AG09309 (cell line): Measurements from ENCODE around the gene SLC39A11.

Experiments used
- DNase-seq: peaks from one replicate; pipeline ENCODE4 v3.0.0-alpha.2; 2010; ENCODE audit warnings: low read depth
- H3K4me3 ChIP-seq: 2 replicates; pipeline ENCODE4 v1.5.1; 2011; ENCODE audit warnings: mild to moderate bottlenecking, low read depth, low read length, moderate library complexity; ENCODE audit not compliant: control insufficient read depth
- CTCF ChIP-seq: IDR thresholded peaks from 2 replicates; pipeline ENCODE4 v1.5.1; 2011; ENCODE audit warnings: mild to moderate bottlenecking, low read depth, low read length, inconsistent platforms; ENCODE audit not compliant: insufficient read depth, control insufficient read depth; ENCODE audit errors: missing control alignments

Gene SLC39A11

GRCh38 chr17:73023759-73024158 lies 68.7 kb downstream of the SLC39A11 start:
- DNase-seq, result no peak
- no peak overlapping the region for H3K4me3 ChIP-seq
- no peak for TF ChIP-seq CTCF

- no peak overlapping the region for H3K4me3 ChIP-seq
- TF ChIP-seq CTCF, result no peak
- no peak for DNase-seq
Observed at GRCh38 chr17:73022694-73023093, 69.8 kb downstream of the SLC39A11 start.

- H3K4me3 ChIP-seq, result no peak overlapping the region
- TF ChIP-seq CTCF, result no peak
- DNase-seq, result no peak
Observed at GRCh38 chr17:73021771-73022170, 70.7 kb downstream of the SLC39A11 start.

- no peak for TF ChIP-seq CTCF
- DNase-seq, result no peak
- no peak overlapping the region for H3K4me3 ChIP-seq
Observed at GRCh38 chr17:73020110-73020509, 72.4 kb downstream of the SLC39A11 start.

GRCh38 chr17:73018599-73018998 lies 73.9 kb downstream of the SLC39A11 start:
- TF ChIP-seq CTCF, result no peak
- DNase-seq, result no peak

GRCh38 chr17:73017658-73018057 lies 74.8 kb downstream of the SLC39A11 start:
- DNase-seq, result peak; percentile 25
- no peak for TF ChIP-seq CTCF
- no peak overlapping the region for H3K4me3 ChIP-seq

More at GRCh38 chr17:73018599-73018998, 73.9 kb downstream of the SLC39A11 start:
- H3K4me3 ChIP-seq, result no peak overlapping the region

GRCh38 chr17:73015722-73016276 lies 76.7 kb downstream of the SLC39A11 start:
- TF ChIP-seq CTCF, result no peak
- DNase-seq, result no peak
- H3K4me3 ChIP-seq, result no peak overlapping the region
